CD8-positive, alpha-beta memory T cell (primary cell): ENCODE data around the gene UBE4B. TPM values are rescaled to one million over a fixed set of nuclear protein-coding genes. Genes with fewer than 3 reads are reported as not detected.
A peak's percentile ranks its signal among the peaks of the same experiment; 100 is the strongest.
"Not testable (repeated sequence)": the region's sequence is repeated elsewhere in the genome, so short reads cannot be mapped to it uniquely, and the experiment has no call there.

ENCODE experiments used
- CTCF ChIA-PET: fragments of 350-600 bp; sonication (Branson Sonifier 250); formaldehyde crosslinking; loops from one replicate; lab custom pipeline; 2021; ENCODE audit warnings: antibody characterized with exemption; lab: Charles Lee
- POLR2A ChIA-PET: fragments of 350-600 bp; sonication (Branson Sonifier 250); formaldehyde crosslinking; loops from one replicate; lab custom pipeline; 2021; ENCODE audit warnings: antibody characterized with exemption; lab: Charles Lee
- DNase-seq, 5 donors: peaks; one replicate each; pipeline versions ENCODE4 v3.0.0 to v3.0.0-alpha.2; 2020 to 2022; ENCODE audit warnings: mixed read lengths in 1 of 5
- H3K27ac ChIP-seq: one replicate; pipeline ENCODE4 v1.7.0; 2013; ENCODE audit warnings: low read depth, mild to moderate bottlenecking, low read length, moderate library complexity
- H3K27me3 ChIP-seq: 2 replicates; pipeline ENCODE4 v1.7.0; 2013; ENCODE audit warnings: low read length, mild to moderate bottlenecking; ENCODE audit not compliant: insufficient read depth, poor library complexity, severe bottlenecking
- H3K36me3 ChIP-seq: 2 replicates; pipeline ENCODE4 v1.7.0; 2013; ENCODE audit warnings: mild to moderate bottlenecking, low read length, moderate library complexity; ENCODE audit not compliant: insufficient read depth
- H3K4me1 ChIP-seq: 2 replicates; pipeline ENCODE4 v1.7.0; 2013; ENCODE audit warnings: mild to moderate bottlenecking, low read length, moderate library complexity; ENCODE audit not compliant: insufficient read depth
- H3K4me3 ChIP-seq: 2 replicates; pipeline ENCODE4 v1.7.0; 2013; ENCODE audit warnings: mild to moderate bottlenecking, low read length
- H3K9me3 ChIP-seq: 2 replicates; pipeline ENCODE4 v1.7.0; 2013; ENCODE audit warnings: mild to moderate bottlenecking, low read length
- H3K27ac Mint-ChIP-seq, 8 donors: one replicate each; pipeline ENCODE4 v1.8.0; 2020 to 2021; ENCODE audit warnings: mixed read lengths in 8 of 8, mild to moderate bottlenecking in 6 of 8, inconsistent platforms in 3 of 8, moderate library complexity in 3 of 8
- H3K27me3 Mint-ChIP-seq, 2 donors: one replicate each; pipeline ENCODE4 v1.8.0; 2020 to 2021; ENCODE audit warnings: mixed read lengths in 2 of 2, mild to moderate bottlenecking in 1 of 2, moderate library complexity in 1 of 2
- H3K36me3 Mint-ChIP-seq, 3 donors: one replicate each; pipeline ENCODE4 v1.8.0; 2020 to 2021; ENCODE audit warnings: mixed read lengths in 3 of 3, inconsistent platforms in 1 of 3, mild to moderate bottlenecking in 1 of 3
- H3K4me1 Mint-ChIP-seq, 3 donors: one replicate each; pipeline ENCODE4 v1.8.0; 2020 to 2021; ENCODE audit warnings: mixed read lengths in 3 of 3, inconsistent platforms in 1 of 3, mild to moderate bottlenecking in 1 of 3
- H3K4me3 Mint-ChIP-seq, 7 donors: one replicate each; pipeline ENCODE4 v1.8.0; 2020 to 2021; ENCODE audit warnings: mixed read lengths in 7 of 7, mild to moderate bottlenecking in 6 of 7, moderate library complexity in 4 of 7, inconsistent platforms in 2 of 7
- H3K9me3 Mint-ChIP-seq, 5 donors: one replicate each; pipeline ENCODE4 v1.8.0; 2020 to 2022; ENCODE audit warnings: mixed read lengths in 5 of 5, mild to moderate bottlenecking in 3 of 5, moderate library complexity in 2 of 5, inconsistent platforms in 1 of 5
- polyA plus RNA-seq: library from polyadenylated mRNA; unstranded; fragments of 300-500 nt; fragmentation: Illumina TruSeq; gene quantifications from one replicate; pipeline ENCODE4 v1.2.3, GENCODE V29; 2021
- total RNA-seq, 2 experiments: library from RNA; stranded (reverse); gene quantifications; one replicate each; pipeline ENCODE4 v1.2.3, GENCODE V29; 2021

UBE4B gene
- total and polyA plus RNA-seq, 3 experiments from 2014 or later, result 13.7 to 40.6 (median 35.7) TPM

GRCh38 chr1:10064416-10065343 is 31.9 kb downstream of the UBE4B start:
- Mint-ChIP-seq H3K27ac (peak overlapping the region in 2 of 8 donors; percentile 12 to 56), H3K36me3 (peaks cover 0 to 18% (median 5%) of the 10 kb centered on the region in 3 donors), H3K4me3 (no peak overlapping the region), H3K9me3 (no peaks in the 10 kb centered on the region), H3K4me1 (peaks cover 18 to 31% (median 30%) of the 10 kb centered on the region in 3 donors), H3K27me3 (no peaks in the 10 kb centered on the region)
- Histone ChIP-seq H3K4me3 (no peak overlapping the region), H3K27ac (no peak overlapping the region), H3K4me1 (no peaks in the 10 kb centered on the region), H3K36me3 (no peaks in the 10 kb centered on the region), H3K9me3 (no peaks in the 10 kb centered on the region), H3K27me3 (no peaks in the 10 kb centered on the region)
- POLR2A ChIA-PET, result no interaction called here
- CTCF ChIA-PET, result no interaction called here
- DNase-seq, result no peak

GRCh38 chr1:10065344-10065685 is 32.6 kb downstream of the UBE4B start:
- Mint-ChIP-seq H3K27ac (peak overlapping the region in 1 of 8 donors; percentile 56), H3K9me3 (no peaks in the 10 kb centered on the region), H3K27me3 (no peaks in the 10 kb centered on the region), H3K4me3 (no peak overlapping the region), H3K4me1 (peaks cover 18 to 31% (median 30%) of the 10 kb centered on the region in 3 donors), H3K36me3 (peaks cover 0 to 12% (median 5%) of the 10 kb centered on the region in 3 donors)
- H3K27me3 ChIP-seq, result no peaks in the 10 kb centered on the region
- no peak overlapping the region for H3K4me3 ChIP-seq
- no peaks in the 10 kb centered on the region for H3K9me3 ChIP-seq
- no peaks in the 10 kb centered on the region for H3K36me3 ChIP-seq
- CTCF ChIA-PET, result no interaction called here
- H3K4me1 ChIP-seq, result no peaks in the 10 kb centered on the region
- DNase-seq, result no peak
- no peak overlapping the region for H3K27ac ChIP-seq
- POLR2A ChIA-PET, result no interaction called here

GRCh38 chr1:10065760-10066159 is 33.0 kb downstream of the UBE4B start:
- Mint-ChIP-seq H3K27me3 (no peaks in the 10 kb centered on the region), H3K27ac (peak overlapping the region in 1 of 8 donors; percentile 8), H3K4me3 (no peak overlapping the region), H3K9me3 (no peaks in the 10 kb centered on the region), H3K4me1 (peaks cover 18 to 31% (median 30%) of the 10 kb centered on the region in 3 donors), H3K36me3 (peaks cover 0 to 12% (median 5%) of the 10 kb centered on the region in 3 donors)
- Histone ChIP-seq H3K4me3 (no peak overlapping the region), H3K27ac (no peak overlapping the region), H3K27me3 (no peaks in the 10 kb centered on the region), H3K4me1 (no peaks in the 10 kb centered on the region), H3K9me3 (no peaks in the 10 kb centered on the region), H3K36me3 (no peaks in the 10 kb centered on the region)
- ChIA-PET POLR2A (no interaction called here), CTCF (no interaction called here)
- DNase-seq, result no peak

- H3K36me3 Mint-ChIP-seq, result peaks cover 0 to 25% (median 7%) of the 10 kb centered on the region in 3 donors
- Histone ChIP-seq H3K27ac (no peak overlapping the region), H3K9me3 (no peaks in the 10 kb centered on the region), H3K36me3 (peaks cover 5% of the 10 kb centered on the region), H3K4me3 (no peak overlapping the region), H3K27me3 (no peaks in the 10 kb centered on the region), H3K4me1 (no peaks in the 10 kb centered on the region)
- ChIA-PET CTCF (no interaction called here), POLR2A (no interaction called here)
- H3K4me1 Mint-ChIP-seq, result peaks cover 16 to 36% (median 32%) of the 10 kb centered on the region in 3 donors
- no peak overlapping the region for H3K4me3 Mint-ChIP-seq
- peaks cover 0 to 2% of the 10 kb centered on the region in 2 donors for H3K27me3 Mint-ChIP-seq
- no peak for DNase-seq
- H3K27ac Mint-ChIP-seq, result peak overlapping the region in 1 of 8 donors; percentile 22
- no peaks in the 10 kb centered on the region for H3K9me3 Mint-ChIP-seq
Measured at GRCh38 chr1:10068605-10069294, 36.0 kb downstream of the UBE4B start.

- Mint-ChIP-seq H3K27me3 (peaks cover 0 to 2% of the 10 kb centered on the region in 2 donors), H3K4me3 (no peak overlapping the region), H3K9me3 (no peaks in the 10 kb centered on the region), H3K27ac (peak overlapping the region in 1 of 8 donors; percentile 79), H3K36me3 (peaks cover 0 to 30% (median 3%) of the 10 kb centered on the region in 3 donors), H3K4me1 (peaks cover 17 to 37% (median 33%) of the 10 kb centered on the region in 3 donors)
- Histone ChIP-seq H3K4me1 (no peaks in the 10 kb centered on the region), H3K27ac (no peak overlapping the region), H3K9me3 (no peaks in the 10 kb centered on the region), H3K27me3 (no peaks in the 10 kb centered on the region), H3K36me3 (peaks cover 5% of the 10 kb centered on the region), H3K4me3 (no peak overlapping the region)
- ChIA-PET POLR2A (no interaction called here), CTCF (no interaction called here)
- DNase-seq, result no peak
Measured at GRCh38 chr1:10070206-10070605, 37.4 kb downstream of the UBE4B start.

GRCh38 chr1:10071640-10072039 is 38.9 kb downstream of the UBE4B start:
- peaks cover 0 to 2% of the 10 kb centered on the region in 2 donors for H3K27me3 Mint-ChIP-seq
- POLR2A ChIA-PET, result no interaction called here
- CTCF ChIA-PET, result no interaction called here

GRCh38 chr1:10073371-10073770 is 40.6 kb downstream of the UBE4B start:
- H3K27me3 Mint-ChIP-seq, H3K27ac ChIP-seq, H3K4me3 Mint-ChIP-seq, H3K4me3 ChIP-seq, H3K4me1 ChIP-seq, H3K9me3 Mint-ChIP-seq, H3K36me3 ChIP-seq, DNase-seq, H3K9me3 ChIP-seq, H3K27me3 ChIP-seq: not testable (repeated sequence)
- H3K27ac Mint-ChIP-seq, result peak overlapping the region in 1 of 8 donors; percentile 24
- ChIA-PET POLR2A (interaction anchor here (0.6 kb wide), 2 partner anchors 118 to 588 kb away, joined by 4 read pairs; no protein-coding TSS in a partner anchor), CTCF (interaction anchor here (0.7 kb wide), 1 partner anchor 311 kb away, joined by 3 read pairs; no protein-coding TSS in a partner anchor)
- peaks cover 18 to 35% (median 32%) of the 10 kb centered on the region in 3 donors for H3K4me1 Mint-ChIP-seq
- peaks cover 0 to 45% (median 10%) of the 10 kb centered on the region in 3 donors for H3K36me3 Mint-ChIP-seq

More at GRCh38 chr1:10071640-10072039, 38.9 kb downstream of the UBE4B start:
- H3K9me3 ChIP-seq, result no peaks in the 10 kb centered on the region
- Mint-ChIP-seq H3K4me1 (peaks cover 18 to 38% (median 33%) of the 10 kb centered on the region in 3 donors), H3K27ac (peak overlapping the region in 5 of 8 donors; percentile 4 to 62 (median 33)), H3K4me3 (no peak overlapping the region), H3K9me3 (no peaks in the 10 kb centered on the region), H3K36me3 (peaks cover 0 to 39% (median 5%) of the 10 kb centered on the region in 3 donors)
- H3K36me3 ChIP-seq, result peaks cover 5% of the 10 kb centered on the region
- no peak for DNase-seq
- H3K27me3 ChIP-seq, result no peaks in the 10 kb centered on the region
- no peaks in the 10 kb centered on the region for H3K4me1 ChIP-seq
- H3K4me3 ChIP-seq, result no peak overlapping the region
- no peak overlapping the region for H3K27ac ChIP-seq
